ENCODE results near the gene ANP32A.
"Not testable (repeated sequence)": the region's sequence is repeated elsewhere in the genome, so short reads cannot be mapped to it uniquely, and the experiment has no call there.

ANP32A gene

DNA sequence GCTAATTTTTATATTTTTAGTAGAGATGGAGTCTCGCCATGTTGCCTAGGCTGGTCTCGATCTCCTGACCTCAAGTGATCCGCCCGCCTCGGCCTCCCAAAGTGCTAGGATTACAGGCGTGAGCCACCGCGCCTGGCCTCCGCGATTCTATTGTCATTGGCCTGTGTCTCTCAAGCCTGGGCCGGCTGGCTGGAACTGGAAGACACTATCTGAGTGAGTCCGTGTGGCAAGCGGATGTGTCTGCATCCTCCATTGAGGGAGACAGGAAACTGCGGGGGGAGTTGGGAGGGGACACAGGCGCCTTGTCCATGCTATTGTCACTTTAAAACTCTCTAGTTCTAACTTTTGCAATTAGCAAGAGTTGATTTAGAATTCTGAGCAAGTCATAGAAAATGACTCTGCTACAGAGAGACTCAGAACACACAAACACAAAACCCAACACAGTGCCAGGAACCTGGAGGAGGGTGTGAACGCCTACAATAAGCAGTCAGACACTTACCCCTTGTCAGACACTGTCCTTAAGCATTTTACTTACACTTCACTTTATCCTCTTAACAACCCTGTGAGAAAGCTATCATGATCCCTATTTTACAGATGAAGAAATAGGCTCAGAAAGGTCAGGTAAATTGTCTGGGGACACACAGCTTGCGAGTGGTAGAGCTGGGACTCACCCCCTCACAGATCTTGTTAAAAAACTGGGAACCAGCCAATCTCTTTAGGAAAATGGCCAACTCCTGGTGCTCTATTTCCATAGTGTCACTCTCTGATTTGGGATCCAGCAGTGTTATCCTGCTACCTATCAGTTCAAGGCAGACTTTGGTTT lies 38.7 kb downstream of the ANP32A start:
- DNase-seq, result no peak

DNA sequence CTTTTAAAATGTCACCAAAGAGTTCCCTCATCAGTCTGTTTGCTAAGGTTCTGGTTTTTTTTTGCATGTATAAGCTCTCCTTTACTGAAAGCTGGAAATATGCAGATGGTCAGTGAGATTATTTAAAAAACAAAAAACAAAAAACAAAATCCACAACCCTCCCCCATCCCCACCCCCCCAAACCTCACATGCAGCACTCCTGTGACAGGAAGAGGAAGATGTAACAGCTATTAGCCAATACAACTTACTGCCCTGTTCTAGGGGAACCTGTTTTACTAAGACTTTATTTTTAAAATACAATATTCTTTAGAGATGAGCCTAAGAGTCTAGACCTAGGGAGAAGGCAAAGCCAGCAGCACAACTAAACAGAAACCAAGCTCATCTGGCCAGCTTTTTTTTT lies 39.5 kb downstream of the ANP32A start:
- DNase-seq, result no peak

DNA sequence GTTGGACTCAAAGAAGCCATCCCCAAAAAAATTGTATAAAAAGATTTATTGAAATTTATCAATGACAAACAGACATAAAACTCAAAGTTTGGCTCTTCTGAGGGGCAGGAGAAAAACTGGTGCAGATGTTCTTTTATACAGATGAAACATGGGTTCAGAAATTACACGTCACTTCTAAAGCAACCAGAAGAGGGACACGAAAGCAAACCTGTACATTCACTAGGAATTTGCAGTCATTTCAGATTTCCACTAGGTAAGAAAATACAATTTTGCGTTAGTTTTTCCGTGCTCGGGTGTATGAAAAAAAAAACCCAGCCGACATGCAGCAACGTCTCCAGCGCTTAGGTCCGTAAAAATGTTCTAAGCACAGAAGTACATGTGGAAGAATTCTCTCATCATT lies 41.8 kb downstream of the ANP32A start:
- no peak for DNase-seq

DNA sequence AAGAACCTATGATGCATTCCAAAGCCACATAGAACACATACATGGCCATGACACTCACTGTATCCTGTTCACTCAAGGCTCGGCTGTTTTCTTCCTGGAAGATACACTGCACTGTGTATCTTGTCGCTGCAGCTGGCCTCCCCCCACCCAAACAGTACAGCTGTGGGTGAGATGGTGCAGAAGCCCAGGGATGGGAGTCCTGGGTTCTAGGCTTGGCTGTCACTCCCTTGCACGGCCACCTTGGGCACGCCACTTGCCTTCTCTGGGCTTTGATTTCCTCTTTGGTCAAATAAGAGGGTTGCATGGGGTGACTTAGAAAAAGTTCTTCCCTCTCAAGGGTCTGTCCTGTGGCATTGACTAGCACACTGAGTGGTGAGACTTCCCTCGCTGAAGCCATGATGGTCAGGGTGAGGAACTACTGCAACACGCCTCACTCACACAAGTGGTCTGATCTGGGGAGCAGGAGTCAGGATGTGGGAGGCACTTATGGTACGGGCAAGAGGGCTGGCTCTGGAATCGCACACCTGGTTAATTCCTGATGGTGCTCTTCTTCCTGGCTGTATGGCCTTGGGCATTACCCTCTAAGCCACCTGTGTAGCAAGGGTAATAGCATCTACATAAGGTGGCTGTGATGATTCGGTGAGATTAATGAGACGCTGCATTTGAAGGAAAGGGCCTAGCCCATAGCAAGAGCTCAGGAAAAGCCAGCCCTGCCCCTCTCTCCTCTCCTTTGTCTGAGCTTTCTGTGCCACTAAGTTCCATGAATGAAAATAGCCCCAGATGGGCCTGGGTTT lies 44.0 kb downstream of the ANP32A start:
- no peak for DNase-seq

DNA sequence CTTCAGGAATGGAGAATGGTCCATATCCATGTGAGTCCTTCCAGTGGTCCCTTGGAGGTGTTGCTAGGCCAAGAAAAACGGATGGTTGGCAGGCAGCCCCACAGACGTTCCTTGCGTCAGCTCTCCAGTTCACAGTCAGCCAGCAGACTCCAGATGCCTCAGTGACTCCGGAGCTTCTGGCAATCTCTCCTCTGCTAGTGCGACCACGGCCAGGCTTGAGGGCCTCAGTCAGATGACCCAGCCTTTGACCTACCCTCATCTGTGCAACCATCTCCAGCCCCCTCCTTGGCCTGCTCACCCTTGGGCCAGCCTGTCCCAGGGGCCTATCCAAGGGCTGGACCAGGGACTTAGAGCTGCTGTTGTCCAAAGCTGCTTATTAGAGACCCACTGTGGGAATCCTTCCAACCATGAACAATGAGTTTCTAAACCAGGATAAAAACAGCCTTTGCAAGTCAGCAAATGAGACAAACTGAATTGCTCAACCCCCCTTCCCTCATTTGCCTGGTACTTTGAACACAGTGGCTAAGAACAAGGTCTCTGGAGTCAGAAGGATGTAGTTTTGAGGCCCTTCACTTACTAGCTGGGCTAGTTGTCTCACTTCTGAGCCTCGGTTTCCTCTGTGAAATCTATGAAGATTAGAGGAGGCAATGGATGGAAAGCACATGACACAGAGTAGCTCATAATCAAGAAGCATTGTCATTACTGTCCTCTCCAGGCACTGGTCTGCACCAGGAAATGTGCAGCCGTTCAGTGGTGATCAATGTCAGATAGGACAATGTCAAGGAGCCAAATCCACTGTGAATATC lies 44.8 kb downstream of the ANP32A start:
- DNase-seq, result no peak

DNA sequence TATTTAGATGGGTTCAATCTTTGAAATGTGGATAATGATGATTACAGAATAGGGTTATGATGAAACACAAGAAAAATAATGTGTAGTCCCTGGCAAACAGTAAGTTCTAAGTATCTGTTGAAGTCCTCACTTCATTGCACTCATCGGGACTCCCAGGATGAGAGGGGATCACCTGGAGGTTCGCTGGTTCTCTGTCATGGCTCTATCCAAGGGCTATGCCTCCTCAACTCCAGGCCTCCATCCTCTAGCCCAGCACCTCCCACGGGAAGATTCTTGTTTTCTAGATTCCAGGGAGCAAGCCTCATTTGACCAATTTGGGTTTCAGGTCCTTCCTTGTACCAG lies 45.5 kb downstream of the ANP32A start:
- no peak for DNase-seq

DNA sequence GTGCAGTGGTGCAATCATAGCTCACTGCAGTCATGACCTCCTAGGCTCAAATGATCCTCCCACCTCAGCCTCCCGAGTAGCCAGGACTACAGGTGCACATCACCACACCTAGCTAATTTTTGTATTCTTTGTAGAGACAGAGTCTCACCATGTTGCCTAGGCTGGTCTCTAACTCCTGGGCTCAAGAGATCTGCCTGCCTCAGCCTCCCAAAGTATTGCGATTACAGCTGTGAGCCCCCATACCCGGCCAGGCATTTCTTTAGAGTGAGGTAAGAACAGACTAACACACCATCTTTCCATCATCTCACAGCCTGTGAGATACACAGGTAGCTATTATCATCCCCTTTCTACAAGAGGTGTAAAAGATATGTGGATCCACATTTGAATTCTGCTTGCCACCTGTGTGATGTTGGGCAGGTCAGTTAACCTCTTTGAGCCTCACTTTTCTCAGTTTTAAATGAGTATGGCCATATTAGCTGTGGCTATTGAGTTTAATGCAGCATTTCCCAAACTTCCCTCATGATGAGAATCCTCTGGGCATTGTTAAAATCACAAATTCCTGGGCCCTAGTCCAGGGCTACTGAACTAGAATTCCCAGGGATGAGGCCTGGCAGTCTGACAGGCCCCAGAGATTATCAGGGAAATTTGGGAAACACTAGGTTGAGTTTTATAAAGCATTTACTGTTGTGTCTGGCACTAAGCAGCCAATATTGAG lies 46.0 kb downstream of the ANP32A start:
- no peak for DNase-seq

DNA sequence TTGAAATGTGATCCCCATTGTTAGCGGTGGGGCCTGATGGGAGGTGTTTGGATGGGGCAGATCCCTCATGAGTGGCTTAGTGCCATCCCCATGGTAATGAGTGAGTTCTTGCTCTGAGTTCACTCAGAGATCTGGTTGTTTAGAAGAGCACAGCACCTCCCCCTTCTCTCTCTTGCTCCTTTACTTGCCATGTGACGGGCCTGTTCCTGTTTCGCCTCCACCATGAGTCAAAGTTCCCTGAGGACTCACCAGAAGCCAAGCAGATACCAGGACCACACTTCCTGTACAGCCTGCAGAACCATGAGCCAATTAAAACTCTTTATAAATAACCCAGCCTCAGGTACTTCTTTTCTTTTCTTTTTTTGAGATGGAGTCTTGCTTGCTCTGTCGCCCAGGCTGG lies 46.6 kb downstream of the ANP32A start:
- no peak for DNase-seq

DNA sequence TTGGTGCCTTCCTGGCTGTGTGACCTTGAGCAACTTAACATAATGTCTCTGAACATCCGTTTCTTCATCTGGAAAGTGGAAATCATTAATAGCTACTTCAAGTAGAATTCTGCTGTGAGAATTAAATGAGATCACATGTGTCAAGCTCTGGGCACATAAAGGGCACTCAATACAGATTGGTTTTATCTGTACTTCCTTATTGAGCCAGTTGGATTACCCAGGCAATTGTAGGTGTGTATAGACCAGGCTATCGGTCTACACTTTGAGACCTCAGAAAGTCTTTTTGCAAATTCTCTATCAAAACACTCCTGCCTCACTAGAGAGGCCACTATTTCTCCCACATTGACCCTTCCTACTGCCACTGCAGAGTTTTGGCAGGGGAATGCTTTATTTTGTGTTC lies 47.7 kb downstream of the ANP32A start:
- no peak for DNase-seq

DNA sequence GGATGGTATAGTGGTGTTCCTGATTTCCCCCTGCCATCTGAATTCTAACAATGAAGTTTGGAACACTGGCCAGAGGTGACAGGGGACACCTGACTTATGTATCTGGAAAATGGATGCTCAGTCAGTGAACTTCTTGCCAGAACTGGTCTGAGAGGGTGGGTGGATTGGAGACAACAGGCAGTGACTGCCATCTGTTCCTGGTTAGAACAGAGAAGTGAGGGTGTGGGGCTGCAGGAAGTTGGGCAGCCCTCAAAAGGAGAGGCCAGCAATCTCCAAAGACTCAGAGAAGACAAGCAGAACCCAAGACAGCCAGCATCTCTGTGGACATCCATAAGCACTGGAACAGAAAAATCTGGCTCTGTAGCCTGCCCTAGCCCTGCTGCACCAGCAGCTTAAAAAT lies 50.5 kb downstream of the ANP32A start:
- no peak for DNase-seq

DNA sequence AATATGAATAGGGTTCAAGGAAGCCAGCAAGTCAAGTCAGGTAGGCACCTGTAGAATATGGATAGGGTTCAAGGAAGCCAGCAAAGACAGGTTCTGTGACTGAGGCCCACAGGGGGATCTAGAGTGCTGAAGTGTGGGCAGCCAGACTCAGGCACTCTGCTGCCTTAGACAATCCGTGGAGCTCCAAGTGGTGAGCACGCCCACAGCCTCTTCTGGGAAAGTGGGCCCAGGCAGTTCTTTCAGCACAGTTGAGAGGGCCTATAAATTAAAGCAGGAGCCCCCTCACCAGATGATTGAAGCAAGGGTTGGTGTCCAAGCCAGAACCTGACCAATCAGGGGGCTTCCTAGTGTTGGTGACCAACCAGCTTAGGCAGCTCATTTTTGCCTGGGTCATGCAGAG lies 51.0 kb downstream of the ANP32A start:
- DNase-seq, result no peak

DNA sequence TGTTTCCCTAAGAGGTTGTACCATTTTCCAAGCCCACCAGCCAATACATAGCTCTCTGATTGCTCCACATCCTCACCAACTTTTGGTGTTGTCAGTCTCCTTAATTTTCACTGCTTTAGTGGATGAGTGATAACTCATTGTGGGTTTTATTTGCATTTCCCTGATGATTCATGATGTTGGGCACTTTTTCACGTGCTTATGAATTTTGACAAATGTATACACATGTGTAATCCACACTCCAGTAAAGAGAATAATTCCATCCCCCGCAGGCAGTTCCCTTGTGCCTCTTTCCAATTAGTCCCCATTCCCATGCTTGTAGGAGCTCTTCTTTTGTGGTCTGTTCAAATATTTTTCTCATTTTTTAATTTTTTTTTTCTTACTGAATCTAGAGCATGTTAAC lies 52.4 kb downstream of the ANP32A start:
- DNase-seq, result no peak

DNA sequence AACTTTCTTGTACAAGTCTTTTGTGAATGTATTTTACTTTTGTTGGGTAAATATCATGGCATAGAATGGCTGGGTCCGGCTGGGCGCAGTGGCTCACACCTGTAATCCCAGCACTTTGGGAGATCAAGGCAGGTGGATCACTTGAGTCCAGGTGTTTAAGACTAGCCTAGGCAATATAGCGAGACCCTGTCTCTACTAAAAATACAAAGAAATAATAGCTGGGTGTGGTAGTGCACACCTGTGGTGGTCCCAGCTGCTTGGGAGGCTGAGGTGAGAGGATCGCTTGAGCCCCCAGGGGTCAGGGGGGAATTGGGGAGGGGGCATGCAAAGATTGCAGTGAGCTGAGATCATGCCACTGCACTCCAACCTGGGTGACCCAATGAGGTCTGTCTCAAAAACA lies 52.9 kb downstream of the ANP32A start:
- no peak for DNase-seq

DNA sequence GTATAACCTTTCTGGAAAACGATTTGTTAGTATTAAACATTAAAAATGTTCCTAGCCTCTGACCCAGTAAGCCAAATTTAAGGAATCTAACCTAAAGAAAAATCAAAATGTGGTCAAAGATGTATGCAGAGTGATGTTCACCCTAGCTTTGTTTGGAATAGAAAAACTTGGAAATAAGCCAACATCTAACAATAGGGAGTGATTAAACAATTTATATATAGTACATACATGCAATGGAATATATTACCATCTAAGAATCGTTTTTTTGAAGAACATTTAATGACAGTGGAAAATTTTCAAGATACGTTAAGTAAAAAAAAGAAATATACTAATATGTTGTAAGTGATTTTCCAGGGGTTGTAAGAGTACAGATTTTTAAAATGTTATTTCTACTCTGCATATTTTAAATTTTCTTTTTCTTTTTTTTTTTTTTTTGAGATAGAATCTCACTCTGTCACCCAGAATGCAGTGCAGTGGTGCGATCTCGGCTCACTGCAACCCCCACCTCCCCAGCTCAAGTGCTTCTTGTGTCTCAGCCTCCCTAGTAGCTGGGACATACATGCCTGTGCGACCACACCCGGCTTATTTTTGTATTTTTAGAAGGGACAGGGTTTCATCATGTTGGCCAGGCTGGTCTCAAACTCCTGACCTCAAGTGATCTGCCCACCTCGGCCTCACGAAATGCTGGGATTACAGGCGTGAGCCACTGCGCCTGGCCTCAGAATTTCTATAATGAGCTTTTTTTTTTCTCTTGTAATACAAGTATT lies 54.9 kb downstream of the ANP32A start:
- DNase-seq, result no peak

DNA sequence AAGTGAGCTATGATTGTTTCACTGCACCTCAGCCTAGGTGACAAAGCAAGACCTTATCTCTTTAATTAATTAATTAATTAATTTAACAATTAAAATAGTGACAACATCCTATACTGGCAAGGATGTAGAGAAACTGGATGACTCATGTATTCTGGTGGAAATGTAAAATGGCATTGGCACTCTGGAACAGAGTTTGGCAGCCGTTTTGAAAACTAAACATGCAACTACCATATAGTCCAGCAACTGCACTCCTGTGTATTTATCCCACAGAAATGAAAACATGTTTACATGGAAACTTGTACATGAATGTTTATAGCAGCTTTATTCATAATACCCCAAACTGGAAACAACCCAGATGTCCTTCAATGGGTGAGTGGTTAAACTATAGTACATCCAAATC lies 56.6 kb downstream of the ANP32A start:
- DNase-seq, result no peak

DNA sequence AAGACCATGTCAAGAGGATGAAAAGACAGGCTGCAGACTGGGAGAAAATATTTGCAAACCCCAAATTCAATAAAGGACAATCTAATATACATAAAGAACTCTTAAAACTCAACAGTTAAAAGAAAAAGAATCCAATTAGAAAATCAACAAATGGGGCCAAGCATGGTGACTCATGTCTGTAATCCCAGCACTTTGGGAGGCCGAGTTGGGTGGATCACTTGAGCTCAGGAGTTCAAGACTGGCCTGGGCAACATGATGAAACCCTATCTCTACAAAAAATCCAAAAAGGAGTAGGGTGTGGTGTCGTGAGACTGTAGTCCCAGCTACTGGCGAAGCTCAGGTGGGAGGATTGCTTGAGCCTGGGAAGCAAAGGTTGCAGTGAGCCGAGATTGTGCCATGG lies 57.6 kb downstream of the ANP32A start:
- DNase-seq, result no peak

DNA sequence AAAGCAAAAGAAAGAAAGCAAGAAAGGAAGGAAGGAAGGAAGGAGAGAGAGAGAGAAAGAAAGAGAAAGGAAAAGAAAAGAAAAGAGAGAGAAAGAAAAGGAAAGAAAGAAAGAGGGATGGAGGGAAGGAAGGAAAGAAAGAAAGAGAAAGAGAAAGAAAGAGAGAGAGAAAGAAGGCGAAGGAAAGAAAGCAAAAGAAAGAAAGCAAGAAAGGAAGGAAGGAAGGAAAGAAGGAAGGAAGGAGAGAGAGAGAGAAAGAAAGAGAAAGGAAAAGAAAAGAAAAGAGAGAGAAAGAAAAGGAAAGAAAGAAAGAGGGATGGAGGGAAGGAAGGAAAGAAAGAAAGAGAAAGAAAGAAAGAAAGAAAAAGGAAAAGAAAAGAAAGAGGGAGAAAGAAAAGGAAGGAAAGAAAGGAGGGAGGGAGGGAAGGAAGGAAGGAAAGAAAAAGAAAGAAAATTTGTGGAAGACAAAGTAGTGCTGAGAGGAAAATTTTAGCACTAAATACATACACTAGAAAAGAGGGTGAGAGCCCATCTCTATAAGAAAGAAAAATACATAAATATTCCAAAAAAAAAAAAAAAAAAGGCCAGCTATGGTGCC lies 60.6 kb downstream of the ANP32A start:
- not testable (repeated sequence) for DNase-seq

DNA sequence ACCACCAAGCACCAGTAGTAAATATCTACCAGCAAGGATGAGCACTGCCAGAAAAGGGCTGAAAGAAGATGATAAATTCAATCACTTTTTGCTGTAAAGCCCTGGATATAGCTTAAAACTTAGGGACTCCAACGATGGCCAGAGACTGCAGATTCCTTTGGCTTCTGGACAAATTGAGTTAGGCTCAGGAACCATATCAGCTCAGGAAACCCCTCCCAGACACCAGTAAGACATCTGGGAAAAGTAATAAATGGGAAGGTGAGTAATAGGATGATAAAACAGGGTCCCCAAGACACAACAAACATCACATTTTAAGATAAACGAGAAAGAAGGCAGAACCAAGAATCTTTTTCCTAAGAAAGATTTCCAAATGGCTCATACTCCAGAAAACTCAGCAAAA lies 65.0 kb downstream of the ANP32A start:
- no peak for DNase-seq

DNA sequence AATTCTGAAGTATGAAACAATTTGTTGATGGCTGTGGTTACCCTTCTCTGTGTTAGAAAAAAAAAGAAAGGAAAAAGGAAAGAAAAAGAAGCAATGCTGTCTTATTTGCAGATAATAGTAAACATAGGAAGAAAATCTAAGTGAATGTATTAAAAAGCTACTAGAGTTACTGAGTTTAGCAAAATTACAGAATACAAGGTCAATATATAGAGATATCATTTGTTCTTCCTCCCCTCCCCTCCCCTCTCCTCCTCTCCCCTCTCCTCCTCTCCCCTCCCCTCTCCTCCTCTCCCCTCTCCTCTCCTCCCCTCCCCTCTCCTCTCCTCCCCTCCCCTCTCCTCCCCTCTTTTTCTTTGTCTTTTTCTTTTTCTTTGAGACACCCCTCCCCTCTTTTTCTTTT lies 69.1 kb downstream of the ANP32A start:
- DNase-seq, result no peak

DNA sequence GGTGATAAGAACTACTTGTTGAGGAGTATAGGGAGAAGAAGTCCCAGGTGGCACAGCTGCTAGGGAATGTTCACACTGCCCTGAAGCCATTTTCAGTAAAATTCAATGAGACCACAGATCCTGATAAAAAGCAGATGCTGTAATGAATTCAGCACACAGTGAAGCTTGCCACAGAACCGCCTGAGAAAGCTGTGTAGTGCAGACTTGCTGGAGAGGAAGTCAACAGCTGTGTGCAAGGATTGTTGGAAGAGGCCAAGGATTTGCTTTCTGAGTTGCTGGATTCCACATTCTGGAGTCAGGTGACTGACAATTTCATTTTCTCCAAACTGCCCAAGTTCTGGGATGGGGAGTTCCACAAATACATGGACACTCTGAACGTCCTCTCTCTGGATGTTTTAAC lies 70.9 kb downstream of the ANP32A start:
- DNase-seq, result no peak

DNA sequence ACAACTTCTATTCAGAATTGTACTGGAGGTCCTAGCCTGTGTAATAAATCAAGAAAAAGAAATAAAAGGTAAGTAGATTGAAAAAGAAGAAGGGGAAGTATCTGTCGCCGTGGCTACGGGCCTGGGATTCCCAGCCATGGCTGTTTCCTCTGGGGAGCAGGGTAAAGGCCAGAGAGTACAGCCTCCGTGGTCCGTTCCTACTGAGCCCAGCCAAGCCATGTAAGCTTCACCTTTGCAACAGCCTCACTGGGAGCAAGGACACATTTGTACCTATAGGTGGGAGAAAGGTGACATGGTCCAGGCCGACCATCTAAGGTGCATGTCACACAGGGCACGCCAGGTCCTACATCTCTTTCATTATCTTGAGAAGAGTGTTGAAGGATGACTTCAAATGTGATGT lies 71.3 kb downstream of the ANP32A start:
- no peak for DNase-seq

DNA sequence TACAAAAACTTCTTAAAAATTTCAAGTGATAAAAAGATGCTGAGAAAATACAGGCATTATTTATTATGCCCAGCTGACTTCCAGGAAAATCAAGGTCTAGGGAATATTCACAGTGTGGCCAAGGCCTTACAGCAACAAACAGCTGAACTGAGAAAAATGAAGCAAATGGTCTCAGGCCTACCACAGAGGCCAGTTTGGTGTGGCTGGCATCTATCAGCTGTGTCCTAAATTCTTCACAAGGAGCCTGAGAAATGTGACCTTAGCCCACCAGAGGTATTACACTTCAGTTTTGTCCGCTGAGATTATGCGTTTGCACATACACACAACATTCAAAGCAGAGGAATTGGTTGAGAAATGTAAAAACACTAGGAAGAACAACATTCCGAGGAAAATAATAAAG lies 77.4 kb downstream of the ANP32A start:
- no peak for DNase-seq

Data from NCI-H2029 treated with DMSO at 0.1 percent for 48 hours (cell line).